ENCODE results near the gene ZSCAN18. TPM values are rescaled to one million over a fixed set of nuclear protein-coding genes. Genes with fewer than 3 reads are reported as not detected.
A peak's percentile ranks its signal among the peaks of the same experiment; 100 is the strongest.
"Not testable (repeated sequence)": the region's sequence is repeated elsewhere in the genome, so short reads cannot be mapped to it uniquely, and the experiment has no call there.

The ZSCAN18 gene
- 10 to 100 TPM in 11 of 12 donors, not detected in 1; 47.2 to 70.3 (median 55.2) TPM for polyA plus RNA-seq (ENCODE audit: insufficient read length in 12 of 12)
- long read RNA-seq, donor 1, full-length matches to known transcripts, result 8 of 13 reads
- long read RNA-seq, donor 1, partial matches to known transcripts, result 5 of 13 reads
- long read RNA-seq, donor 1, other reads (novel, unspliced or antisense), result 0 of 13 reads
- long read RNA-seq, donor 2, transcript ZSCAN18-217 (7 exons, 2,190 nt), result major isoform, 10 of 11 reads
- long read RNA-seq, donor 2, partial matches to known transcripts, result 0 of 11 reads
- long read RNA-seq, donor 2, other reads (novel, unspliced or antisense), result 0 of 11 reads
- long read RNA-seq, donor 3, partial matches to known transcripts, result 26 of 36 reads
- long read RNA-seq, donor 3, other reads (novel, unspliced or antisense), result 5 of 36 reads
- long read RNA-seq, donor 4, full-length matches to known transcripts, result 6 of 6 reads
- long read RNA-seq, donor 4, partial matches to known transcripts, result 0 of 6 reads
- long read RNA-seq, donor 4, other reads (novel, unspliced or antisense), result 0 of 6 reads
- long read RNA-seq, donor 5, full-length matches to known transcripts, result 16 of 16 reads
- long read RNA-seq, donor 5, partial matches to known transcripts, result 0 of 16 reads
- long read RNA-seq, donor 5, other reads (novel, unspliced or antisense), result 0 of 16 reads
- long read RNA-seq, donor 6, partial matches to known transcripts, result 0 of 4 reads
- long read RNA-seq, donor 6, other reads (novel, unspliced or antisense), result 0 of 4 reads
- long read RNA-seq, donor 7, partial matches to known transcripts, result 0 of 7 reads
- long read RNA-seq, donor 7, other reads (novel, unspliced or antisense), result 0 of 7 reads
- long read RNA-seq, donor 8, full-length matches to known transcripts, result 16 of 16 reads
- long read RNA-seq, donor 8, partial matches to known transcripts, result 0 of 16 reads
- long read RNA-seq, donor 8, other reads (novel, unspliced or antisense), result 0 of 16 reads
- long read RNA-seq, donor 9, full-length matches to known transcripts, result 7 of 7 reads
- long read RNA-seq, donor 9, partial matches to known transcripts, result 0 of 7 reads
- long read RNA-seq, donor 9, other reads (novel, unspliced or antisense), result 0 of 7 reads
- long read RNA-seq, donor 10, full-length matches to known transcripts, result 15 of 15 reads
- long read RNA-seq, donor 10, partial matches to known transcripts, result 0 of 15 reads
- long read RNA-seq, donor 10, other reads (novel, unspliced or antisense), result 0 of 15 reads
- long read RNA-seq, donor 11, transcript ZSCAN18-217 (7 exons, 2,190 nt), result major isoform, 9 of 10 reads
- long read RNA-seq, donor 11, partial matches to known transcripts, result 0 of 10 reads
- long read RNA-seq, donor 11, other reads (novel, unspliced or antisense), result 0 of 10 reads

GRCh38 chr19:58097781-58098681 is at the start of gene ZSCAN18:
TSS of gene ZSCAN18 (minus strand) at chr19:58098231. CDS start at chr19:58090267, 7,964 bp downstream.
- DNase-seq, result peak; percentile 99

GRCh38 chr19:58147475-58147874 is 49.4 kb upstream of the ZSCAN18 start:
- DNase-seq, result not testable (repeated sequence)

- no peak for DNase-seq
Measured at GRCh38 chr19:58145849-58146248, 47.8 kb upstream of the ZSCAN18 start.

- DNase-seq, result no peak
Measured at GRCh38 chr19:58134244-58134643, 36.2 kb upstream of the ZSCAN18 start.

- no peak for DNase-seq
Measured at GRCh38 chr19:58129284-58129683, 31.3 kb upstream of the ZSCAN18 start.

GRCh38 chr19:58128041-58128685 is 30.1 kb upstream of the ZSCAN18 start:
- DNase-seq, result no peak

GRCh38 chr19:58123354-58123753 is 25.3 kb upstream of the ZSCAN18 start:
- DNase-seq, result no peak

GRCh38 chr19:58118979-58119733 is 21.1 kb upstream of the ZSCAN18 start:
- DNase-seq, result no peak

GRCh38 chr19:58117841-58118575 is 20.0 kb upstream of the ZSCAN18 start:
- DNase-seq, result peak; percentile 22

- DNase-seq, result no peak
Measured at GRCh38 chr19:58108546-58108817, 10.5 kb upstream of the ZSCAN18 start.

- no peak for DNase-seq
Measured at GRCh38 chr19:58107778-58108545, 9.9 kb upstream of the ZSCAN18 start.

GRCh38 chr19:58098682-58098998 is 609 bp upstream of the ZSCAN18 start:
- DNase-seq, result no peak

- no peak for DNase-seq
Measured at GRCh38 chr19:58097349-58097748, 682 bp downstream of the ZSCAN18 start.

GRCh38 chr19:58096884-58097283 is 1.1 kb downstream of the ZSCAN18 start:
- no peak for DNase-seq

- no peak for DNase-seq
Measured at GRCh38 chr19:58095328-58095727, 2.7 kb downstream of the ZSCAN18 start.

- no peak for DNase-seq
Measured at GRCh38 chr19:58093071-58093470, 5.0 kb downstream of the ZSCAN18 start.

GRCh38 chr19:58091251-58091995 is 6.6 kb downstream of the ZSCAN18 start:
- peak; percentile 19 for DNase-seq

All from muscle of arm (tissue), 14 donors.